MM.1S (cell line): ENCODE measurements around the gene SH3RF1.
"Not testable (repeated sequence)": the region's sequence is repeated elsewhere in the genome, so short reads cannot be mapped to it uniquely, and the experiment has no call there.

ENCODE experiments used
- EZH2phosphoT487 ChIP-seq: fragments of 300-600 bp; sonication (generic); IDR thresholded peaks from 2 replicates; pipeline ENCODE4 v1.6.1; 2018; ENCODE audit warnings: antibody characterized with exemption, low read length
- TF ChIP-seq, protein P1 (sequence below): fragments of 300-600 bp; sonication (generic); IDR thresholded peaks from 2 replicates; pipeline ENCODE4 v1.5.1; 2016; ENCODE audit warnings: antibody characterized with exemption, low read length, mixed read lengths

DNA sequence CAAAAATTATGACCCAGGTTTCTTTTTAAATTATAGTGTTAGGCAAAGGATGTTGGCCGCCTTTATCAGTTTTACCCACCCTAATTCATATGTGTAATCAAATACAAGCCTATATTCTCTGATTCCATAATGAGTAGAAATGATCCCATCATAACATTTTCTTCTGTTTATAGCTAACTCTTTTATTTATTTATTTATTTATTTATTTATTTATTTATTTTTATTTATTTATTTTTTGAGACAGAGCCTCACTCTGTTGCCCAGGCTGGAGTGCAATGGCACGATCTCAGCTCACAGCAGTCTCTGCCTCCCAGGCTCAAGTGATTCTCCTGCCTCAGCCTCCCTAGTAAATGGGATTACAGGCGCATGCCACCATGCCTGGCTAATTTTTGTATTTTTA lies 7.1 kb upstream of the SH3RF1 start:
- not testable (repeated sequence) for TF ChIP-seq EZH2phosphoT487
- TF ChIP-seq, protein P1, sequence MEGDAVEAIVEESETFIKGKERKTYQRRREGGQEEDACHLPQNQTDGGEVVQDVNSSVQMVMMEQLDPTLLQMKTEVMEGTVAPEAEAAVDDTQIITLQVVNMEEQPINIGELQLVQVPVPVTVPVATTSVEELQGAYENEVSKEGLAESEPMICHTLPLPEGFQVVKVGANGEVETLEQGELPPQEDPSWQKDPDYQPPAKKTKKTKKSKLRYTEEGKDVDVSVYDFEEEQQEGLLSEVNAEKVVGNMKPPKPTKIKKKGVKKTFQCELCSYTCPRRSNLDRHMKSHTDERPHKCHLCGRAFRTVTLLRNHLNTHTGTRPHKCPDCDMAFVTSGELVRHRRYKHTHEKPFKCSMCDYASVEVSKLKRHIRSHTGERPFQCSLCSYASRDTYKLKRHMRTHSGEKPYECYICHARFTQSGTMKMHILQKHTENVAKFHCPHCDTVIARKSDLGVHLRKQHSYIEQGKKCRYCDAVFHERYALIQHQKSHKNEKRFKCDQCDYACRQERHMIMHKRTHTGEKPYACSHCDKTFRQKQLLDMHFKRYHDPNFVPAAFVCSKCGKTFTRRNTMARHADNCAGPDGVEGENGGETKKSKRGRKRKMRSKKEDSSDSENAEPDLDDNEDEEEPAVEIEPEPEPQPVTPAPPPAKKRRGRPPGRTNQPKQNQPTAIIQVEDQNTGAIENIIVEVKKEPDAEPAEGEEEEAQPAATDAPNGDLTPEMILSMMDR = not testable (repeated sequence)
